Measurements from ENCODE around the gene MYO16.

Gene MYO16

DNA sequence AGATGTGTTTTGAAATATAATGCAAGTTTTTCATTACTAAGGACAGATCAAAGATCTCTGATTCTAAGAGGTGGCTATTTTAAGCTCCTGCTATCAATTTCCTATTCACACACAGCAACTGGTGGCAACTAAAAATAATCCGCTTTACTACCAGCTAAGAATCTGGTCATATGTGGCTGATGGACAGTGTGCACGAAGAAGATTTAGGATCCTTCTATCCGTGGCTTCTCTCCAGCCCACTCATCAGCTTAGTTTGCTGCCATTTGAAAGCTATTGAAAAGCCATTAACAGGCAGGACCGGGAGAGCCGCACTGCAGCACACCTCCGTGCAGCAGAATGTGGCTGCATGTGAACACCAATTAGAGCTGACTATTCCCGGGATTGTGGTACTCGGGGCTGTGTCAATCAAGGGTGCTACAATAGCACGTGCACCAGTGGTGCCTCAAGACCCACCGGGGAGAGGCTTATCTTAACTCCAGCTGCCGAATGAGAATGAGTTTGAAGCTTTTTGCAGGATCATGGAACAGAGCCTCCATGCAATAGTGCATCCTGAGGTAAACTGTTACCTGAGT, at the start of gene MYO16:
TSS of gene MYO16 (plus strand) at position 431 of the 572 bp plus-strand sequence. CDS start 234 bp downstream, outside the sequence.
- no peak within 1 kb of the TSS for H3K4me3 Mint-ChIP-seq
- H3K27ac Mint-ChIP-seq: no peak within 1 kb of the TSS
- DNase-seq (ENCODE audit: low spot score in 2 of 2) (no peak), ATAC-seq (ENCODE audit: low read depth) (no peak)
- no peaks in the 10 kb centered on the region for H3K9me3 Mint-ChIP-seq
- H3K36me3 Mint-ChIP-seq: no peaks in the 10 kb centered on the region
- no peaks in the 10 kb centered on the region for H3K4me1 Mint-ChIP-seq
- H3K27me3 Mint-ChIP-seq: peaks cover 1% of the 10 kb centered on the region

DNA sequence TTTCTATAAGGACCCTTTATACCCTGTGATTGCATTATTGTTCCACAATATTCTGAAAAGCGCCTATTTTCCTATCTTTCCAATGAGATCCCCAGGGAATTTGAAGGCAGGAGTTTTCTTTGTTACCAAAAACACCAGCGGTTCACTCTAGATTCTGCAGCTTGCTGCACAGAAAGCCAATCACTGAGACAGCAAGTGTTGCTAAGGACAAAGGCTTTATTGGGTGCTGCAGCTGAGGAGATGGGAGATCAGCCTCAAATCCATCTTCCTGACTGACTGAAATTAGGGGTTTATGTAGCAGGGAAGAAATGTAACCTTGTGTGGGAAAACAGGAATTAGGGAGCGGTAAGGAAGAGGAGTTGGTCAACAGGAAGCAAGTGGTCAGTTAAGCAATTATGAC, 42.6 kb upstream of the MYO16 start:
- Mint-ChIP-seq H3K9me3 (peaks cover 6% of the 10 kb centered on the region), H3K4me1 (no peaks in the 10 kb centered on the region)

DNA sequence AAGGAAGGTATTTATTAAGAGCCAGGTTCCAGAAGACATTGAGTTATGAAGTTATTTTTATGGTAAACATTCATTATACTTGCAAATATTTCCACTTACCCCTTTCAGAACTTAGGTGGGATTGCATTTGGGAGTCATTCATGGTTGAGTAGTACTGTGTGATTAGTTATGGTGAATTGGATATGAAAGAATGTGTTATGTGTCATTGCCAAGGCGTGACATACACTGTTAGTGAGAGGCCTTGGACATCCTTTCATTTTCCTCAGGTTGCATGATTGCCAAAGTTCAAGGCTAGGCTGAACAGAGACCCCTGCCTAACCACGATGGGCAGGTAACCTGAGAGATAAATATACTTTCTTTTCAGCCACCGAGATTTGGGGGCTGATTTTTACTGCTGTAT, 40.9 kb upstream of the MYO16 start:
- no peaks in the 10 kb centered on the region for H3K36me3 Mint-ChIP-seq
- no peak for ATAC-seq (ENCODE audit: low read depth)
- H3K4me1 Mint-ChIP-seq: no peaks in the 10 kb centered on the region
- no peak overlapping the region for H3K4me3 Mint-ChIP-seq
- peaks cover 3% of the 10 kb centered on the region for H3K27me3 Mint-ChIP-seq
- DNase-seq (ENCODE audit: low spot score in 2 of 2): no peak
- peaks cover 6% of the 10 kb centered on the region for H3K9me3 Mint-ChIP-seq
- no peak overlapping the region for H3K27ac Mint-ChIP-seq

More for the DNA sequence above, 42.6 kb upstream of the MYO16 start:
- ATAC-seq (ENCODE audit: low read depth) (no peak), DNase-seq (ENCODE audit: low spot score in 2 of 2) (no peak)
- Mint-ChIP-seq H3K36me3 (no peaks in the 10 kb centered on the region), H3K27ac (no peak overlapping the region), H3K27me3 (peaks cover 3% of the 10 kb centered on the region), H3K4me3 (no peak overlapping the region)

DNA sequence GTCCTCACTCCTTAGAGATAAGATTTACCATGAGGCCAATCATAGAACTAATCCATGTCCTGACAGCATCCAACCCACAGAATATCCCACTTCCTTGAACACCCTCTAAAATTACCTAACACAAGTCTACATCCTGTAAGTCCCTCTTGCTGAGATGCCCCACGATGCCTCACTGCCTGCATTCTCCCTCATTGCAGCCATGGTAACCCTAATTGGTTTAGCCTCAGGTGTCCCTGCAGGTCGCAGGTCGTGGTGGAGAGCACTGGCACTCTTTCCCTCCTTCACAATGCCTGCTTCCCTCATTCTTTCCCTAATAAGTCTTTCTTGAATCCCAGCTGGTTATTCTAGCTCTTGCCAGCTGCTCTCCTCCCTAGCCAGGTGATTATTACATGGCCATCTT, 35.3 kb upstream of the MYO16 start:
- H3K9me3 Mint-ChIP-seq: peaks cover 1% of the 10 kb centered on the region
- H3K4me1 Mint-ChIP-seq: no peaks in the 10 kb centered on the region
- H3K27me3 Mint-ChIP-seq: peaks cover 3% of the 10 kb centered on the region

DNA sequence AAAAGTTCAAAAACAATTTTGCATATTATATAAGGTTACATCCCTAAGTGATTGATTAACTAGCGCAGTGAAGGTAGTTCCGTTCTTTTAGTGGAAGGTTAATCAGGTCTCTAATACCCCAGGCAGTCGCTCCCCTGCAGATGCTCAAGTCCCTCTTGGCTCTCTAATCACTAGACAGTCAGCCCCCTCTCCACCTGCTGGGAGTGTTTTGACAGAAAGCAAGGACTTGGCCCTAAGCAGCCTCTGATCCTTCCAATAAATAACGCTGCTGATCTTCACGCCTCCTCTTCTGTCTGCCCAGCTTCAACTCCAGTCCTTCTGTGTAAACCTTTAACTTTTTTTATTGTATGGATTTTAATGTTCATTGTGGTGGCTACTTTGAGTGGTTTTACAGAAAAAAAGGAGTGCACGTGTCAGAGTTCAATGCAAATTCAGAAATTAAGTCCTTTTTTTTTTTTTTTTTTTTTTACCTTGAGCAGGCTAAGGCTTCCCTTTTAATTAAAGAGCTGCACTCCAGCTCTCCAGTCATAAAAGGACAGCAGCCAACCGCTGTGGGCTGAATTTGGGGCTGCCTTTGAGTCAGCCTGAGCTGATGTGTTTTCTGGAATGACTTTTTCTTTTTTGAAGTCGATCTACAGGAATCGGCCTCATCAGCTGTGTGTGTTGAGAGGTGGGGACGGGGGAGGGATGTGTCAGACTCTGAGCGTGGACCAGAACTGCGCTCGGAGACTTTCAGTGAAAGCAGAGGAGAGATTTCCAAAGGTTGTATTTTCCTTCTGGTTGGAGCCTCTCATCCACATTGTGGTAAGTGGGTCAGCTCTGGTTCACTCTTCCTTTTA, 33.8 kb upstream of the MYO16 start:
- no peak for ATAC-seq (ENCODE audit: low read depth)

More for the DNA sequence above, 35.3 kb upstream of the MYO16 start:
- ATAC-seq (ENCODE audit: low read depth) (no peak), DNase-seq (ENCODE audit: low spot score in 2 of 2) (no peak)
- Mint-ChIP-seq H3K27ac (no peak overlapping the region), H3K36me3 (no peaks in the 10 kb centered on the region), H3K4me3 (no peak overlapping the region)

DNA sequence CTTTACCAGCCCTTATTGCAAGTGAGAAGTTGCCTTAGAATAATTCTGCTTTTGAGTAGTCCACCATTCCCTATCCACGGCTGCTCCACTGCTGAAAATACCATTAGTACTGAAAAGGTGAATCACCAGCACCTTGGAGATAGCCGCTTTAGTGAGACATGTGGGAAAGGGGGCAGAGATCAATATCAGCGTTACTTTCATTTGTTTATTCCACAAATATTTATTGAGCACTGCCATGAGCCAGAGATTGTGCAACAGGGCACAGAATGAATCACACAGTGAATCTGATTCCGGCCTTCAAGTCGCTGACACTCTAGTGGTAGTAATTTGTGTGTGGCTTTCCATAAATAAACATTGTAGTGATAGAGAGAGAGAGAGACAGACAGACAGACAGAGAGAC, 31.5 kb upstream of the MYO16 start:
- Mint-ChIP-seq H3K9me3 (peaks cover 3% of the 10 kb centered on the region), H3K4me3 (no peak overlapping the region), H3K36me3 (no peaks in the 10 kb centered on the region), H3K27ac (no peak overlapping the region), H3K27me3 (no peaks in the 10 kb centered on the region), H3K4me1 (no peaks in the 10 kb centered on the region)
- no peak for DNase-seq (ENCODE audit: low spot score in 2 of 2)
- no peak for ATAC-seq (ENCODE audit: low read depth)

More for the DNA sequence above, 33.8 kb upstream of the MYO16 start:
- Mint-ChIP-seq H3K4me3 (no peak overlapping the region), H3K9me3 (peaks cover 1% of the 10 kb centered on the region), H3K27me3 (no peaks in the 10 kb centered on the region), H3K27ac (no peak overlapping the region), H3K36me3 (no peaks in the 10 kb centered on the region), H3K4me1 (no peaks in the 10 kb centered on the region)
- no peak for DNase-seq (ENCODE audit: low spot score in 2 of 2)

DNA sequence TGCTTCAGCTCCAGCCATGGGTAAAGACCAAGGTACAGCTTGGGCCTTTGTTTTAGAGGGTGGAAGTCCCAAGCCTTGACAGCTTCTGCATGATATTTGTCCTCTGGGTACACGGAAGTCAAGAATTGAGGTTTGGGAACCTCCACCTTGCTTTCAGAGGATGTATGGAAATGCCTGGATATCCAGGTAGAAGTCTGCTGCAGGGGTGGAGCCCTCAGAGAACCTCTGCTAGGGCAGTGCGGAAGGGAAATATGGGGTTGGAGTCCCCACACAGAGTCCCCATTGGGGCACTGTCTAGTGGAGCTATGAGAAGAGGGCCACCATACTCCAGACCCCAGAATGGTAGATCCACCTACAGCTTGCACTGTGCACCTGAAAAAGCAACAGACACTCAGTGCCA, 23.0 kb upstream of the MYO16 start:
- H3K27ac Mint-ChIP-seq: no peak overlapping the region
- H3K36me3 Mint-ChIP-seq: no peaks in the 10 kb centered on the region
- DNase-seq (ENCODE audit: low spot score in 2 of 2) (no peak), ATAC-seq (ENCODE audit: low read depth) (no peak)
- H3K4me1 Mint-ChIP-seq: no peaks in the 10 kb centered on the region
- peaks cover 8% of the 10 kb centered on the region for H3K9me3 Mint-ChIP-seq
- no peaks in the 10 kb centered on the region for H3K27me3 Mint-ChIP-seq
- H3K4me3 Mint-ChIP-seq: no peak overlapping the region

DNA sequence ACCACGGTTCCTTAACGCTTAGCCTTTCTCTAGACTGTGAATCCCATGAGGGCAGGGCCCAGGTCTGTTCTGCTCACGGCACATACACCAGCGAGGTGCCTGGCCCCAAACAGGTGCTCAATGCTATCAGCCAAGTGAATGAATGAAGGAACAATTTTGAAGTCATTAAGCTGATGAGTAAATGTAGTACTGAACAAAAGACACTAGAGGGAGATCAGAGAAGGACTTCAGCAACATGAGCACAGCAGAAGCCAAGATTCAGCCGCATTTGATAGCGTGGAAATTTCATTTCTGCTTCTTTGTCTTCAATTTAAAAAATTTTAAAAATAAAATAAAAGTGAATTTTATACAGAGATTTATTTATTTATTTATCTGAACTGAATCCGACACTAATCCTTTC, 20.1 kb upstream of the MYO16 start:
- peaks cover 5% of the 10 kb centered on the region for H3K9me3 Mint-ChIP-seq
- H3K27ac Mint-ChIP-seq: no peak overlapping the region
- no peak overlapping the region for H3K4me3 Mint-ChIP-seq
- no peaks in the 10 kb centered on the region for H3K27me3 Mint-ChIP-seq
- DNase-seq (ENCODE audit: low spot score in 2 of 2) (no peak), ATAC-seq (ENCODE audit: low read depth) (no peak)
- H3K4me1 Mint-ChIP-seq: no peaks in the 10 kb centered on the region
- H3K36me3 Mint-ChIP-seq: no peaks in the 10 kb centered on the region

DNA sequence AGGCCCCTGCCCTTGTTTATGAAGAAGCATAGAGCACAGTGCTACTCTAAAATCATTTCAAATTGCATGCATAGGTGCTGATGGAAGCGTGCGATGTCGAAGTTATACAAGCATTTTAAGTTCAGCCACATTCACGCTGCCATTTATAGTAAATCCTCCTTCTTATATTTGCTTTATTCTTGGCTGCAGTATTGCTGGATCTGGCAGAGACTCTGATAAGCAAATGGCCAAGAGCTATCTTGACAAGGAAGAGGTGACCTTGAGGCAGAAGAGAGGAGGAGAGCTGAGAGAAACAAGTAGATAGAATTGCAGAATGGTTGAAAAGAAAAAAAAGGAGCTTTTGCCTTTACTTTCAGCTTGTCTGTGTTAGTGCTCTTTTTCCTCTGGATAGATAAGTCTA, 18.9 kb upstream of the MYO16 start:
- Mint-ChIP-seq H3K9me3 (peaks cover 5% of the 10 kb centered on the region), H3K27me3 (no peaks in the 10 kb centered on the region), H3K27ac (no peak overlapping the region), H3K36me3 (no peaks in the 10 kb centered on the region), H3K4me3 (no peak overlapping the region), H3K4me1 (no peaks in the 10 kb centered on the region)
- DNase-seq (ENCODE audit: low spot score in 2 of 2) (no peak), ATAC-seq (ENCODE audit: low read depth) (no peak)

DNA sequence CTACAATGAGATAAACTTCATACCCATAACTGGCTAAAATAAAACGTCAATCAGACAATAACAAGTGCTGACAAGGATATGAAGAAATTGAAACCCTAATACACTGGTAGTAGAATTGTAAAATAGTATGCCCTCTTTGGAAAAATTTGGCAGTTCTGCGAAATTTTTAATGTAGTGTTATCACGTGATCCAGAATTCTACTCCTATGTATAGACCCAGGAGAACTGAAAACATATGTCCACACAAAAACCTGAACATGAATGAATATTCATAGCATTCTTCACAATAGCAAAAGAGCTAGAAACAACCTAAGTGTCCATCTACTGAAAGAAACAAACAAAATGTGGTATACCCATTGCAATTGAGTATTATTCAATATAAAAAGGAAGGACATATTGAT, 14.2 kb upstream of the MYO16 start:
- Mint-ChIP-seq H3K9me3 (peaks cover 1% of the 10 kb centered on the region), H3K4me1 (no peaks in the 10 kb centered on the region), H3K27me3 (no peaks in the 10 kb centered on the region), H3K36me3 (no peaks in the 10 kb centered on the region), H3K4me3 (no peak overlapping the region), H3K27ac (no peak overlapping the region)
- DNase-seq (ENCODE audit: low spot score in 2 of 2): no peak
- ATAC-seq (ENCODE audit: low read depth): no peak

DNA sequence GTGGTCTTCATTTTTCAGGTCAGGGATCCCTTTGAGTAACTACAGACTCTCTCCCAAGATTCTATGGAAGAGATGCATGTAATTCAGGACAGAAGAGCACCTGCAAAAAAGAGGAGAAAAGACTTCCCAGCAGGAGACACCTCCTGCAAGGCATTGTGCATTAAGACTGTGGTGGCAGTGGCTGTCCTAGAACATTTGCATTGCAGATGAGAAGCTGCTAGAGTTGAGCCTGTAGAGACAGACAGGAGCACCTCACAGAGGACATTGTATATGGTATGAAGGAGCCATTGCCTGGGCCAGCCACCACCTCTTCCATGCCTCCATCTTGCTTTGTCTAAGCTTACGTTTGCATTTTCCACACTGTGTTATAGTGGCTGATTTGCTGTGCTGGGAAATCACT, 11.2 kb upstream of the MYO16 start:
- Mint-ChIP-seq H3K4me1 (no peaks in the 10 kb centered on the region), H3K4me3 (no peak overlapping the region), H3K27me3 (peaks cover 4% of the 10 kb centered on the region), H3K9me3 (peaks cover 5% of the 10 kb centered on the region), H3K36me3 (no peaks in the 10 kb centered on the region), H3K27ac (no peak overlapping the region)
- ATAC-seq (ENCODE audit: low read depth) (no peak), DNase-seq (ENCODE audit: low spot score in 2 of 2) (no peak)

DNA sequence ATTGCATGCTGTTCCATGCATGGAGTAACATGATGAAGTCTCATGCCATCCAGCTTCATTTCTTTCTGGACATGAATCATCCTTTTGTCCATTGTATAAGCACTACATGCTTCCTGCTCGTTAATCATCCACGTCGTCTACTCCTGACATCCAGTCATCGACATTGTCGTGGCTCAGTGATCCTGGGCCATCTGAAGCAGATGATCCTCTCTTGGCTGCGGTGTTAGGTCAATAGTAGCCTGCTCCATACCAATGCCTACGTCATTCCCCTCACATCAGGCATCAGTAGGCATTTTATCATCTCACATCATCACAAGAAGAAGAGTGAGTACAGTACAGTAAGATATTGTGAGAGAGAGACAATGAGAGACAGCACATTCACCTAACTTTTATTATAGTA, 7.9 kb upstream of the MYO16 start:
- no peak for ATAC-seq (ENCODE audit: low read depth)
- Mint-ChIP-seq H3K9me3 (peaks cover 5% of the 10 kb centered on the region), H3K4me1 (no peaks in the 10 kb centered on the region), H3K4me3 (no peak overlapping the region), H3K27me3 (peaks cover 4% of the 10 kb centered on the region), H3K36me3 (no peaks in the 10 kb centered on the region), H3K27ac (no peak overlapping the region)
- no peak for DNase-seq (ENCODE audit: low spot score in 2 of 2)

DNA sequence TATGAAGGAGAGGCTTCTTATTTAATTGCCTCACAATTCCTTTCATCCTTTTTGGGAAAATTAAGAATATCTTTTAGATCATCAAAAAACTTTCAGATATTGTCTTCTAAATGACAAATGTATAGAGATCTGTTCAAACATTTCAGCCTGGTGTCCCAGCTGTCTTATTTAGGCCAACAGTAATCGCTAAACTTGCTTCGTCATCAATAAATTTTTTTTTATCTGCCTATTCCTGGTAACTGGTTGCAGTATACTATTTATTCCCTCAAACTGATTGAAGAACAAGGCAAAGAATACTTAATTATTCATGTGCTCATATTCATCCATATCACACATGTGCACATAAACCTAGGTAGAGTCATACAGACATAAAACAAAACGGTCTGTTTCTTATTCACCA, 5.3 kb upstream of the MYO16 start:
- H3K27me3 Mint-ChIP-seq: peaks cover 4% of the 10 kb centered on the region
- no peak for DNase-seq (ENCODE audit: low spot score in 2 of 2)
- no peak overlapping the region for H3K27ac Mint-ChIP-seq
- no peaks in the 10 kb centered on the region for H3K4me1 Mint-ChIP-seq
- ATAC-seq (ENCODE audit: low read depth): no peak
- H3K9me3 Mint-ChIP-seq: peaks cover 5% of the 10 kb centered on the region
- no peak overlapping the region for H3K4me3 Mint-ChIP-seq
- no peaks in the 10 kb centered on the region for H3K36me3 Mint-ChIP-seq

DNA sequence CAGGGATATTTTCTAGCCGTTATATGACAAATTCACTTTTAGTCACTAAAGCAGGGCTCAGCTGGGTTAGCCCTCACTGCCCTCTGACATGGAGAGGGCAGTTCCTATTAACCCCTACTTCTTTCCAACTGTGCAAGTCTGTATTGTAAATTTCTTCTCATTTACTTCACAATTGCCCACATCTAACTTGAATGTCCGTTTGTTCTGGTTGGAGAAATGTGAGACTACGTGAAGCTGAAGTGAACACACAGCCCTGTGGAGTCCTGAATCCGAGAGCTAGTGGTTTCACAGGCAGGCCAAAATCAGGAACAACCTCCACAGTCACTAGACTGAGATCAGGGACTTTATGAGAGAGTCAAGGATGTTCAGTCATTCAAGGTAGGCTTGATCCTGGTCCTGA, 4.4 kb upstream of the MYO16 start:
- no peak overlapping the region for H3K4me3 Mint-ChIP-seq
- H3K27ac Mint-ChIP-seq: no peak overlapping the region
- no peaks in the 10 kb centered on the region for H3K4me1 Mint-ChIP-seq
- H3K9me3 Mint-ChIP-seq: peaks cover 4% of the 10 kb centered on the region
- no peak for ATAC-seq (ENCODE audit: low read depth)
- no peak for DNase-seq (ENCODE audit: low spot score in 2 of 2)
- peaks cover 4% of the 10 kb centered on the region for H3K27me3 Mint-ChIP-seq
- no peaks in the 10 kb centered on the region for H3K36me3 Mint-ChIP-seq

DNA sequence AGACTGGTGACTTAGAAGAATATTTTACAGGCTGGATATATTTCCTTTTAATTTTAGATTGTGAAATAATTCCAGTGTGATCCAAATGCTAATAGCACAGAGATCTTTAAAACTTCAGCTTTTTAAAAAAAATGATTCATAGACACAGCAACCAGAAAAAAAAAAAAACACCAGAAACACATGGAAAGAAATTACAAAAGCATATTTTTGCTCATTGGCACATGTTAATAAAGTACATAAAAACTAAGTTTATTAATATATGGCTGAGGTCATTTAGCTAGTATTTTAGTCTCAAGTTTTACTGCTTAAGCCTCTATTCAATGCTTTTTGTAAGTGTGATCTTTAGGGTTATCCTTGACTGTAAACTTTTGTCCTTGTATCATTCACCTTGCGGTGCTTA, 577 bp downstream of the MYO16 start:
- ATAC-seq (ENCODE audit: low read depth) (no peak), DNase-seq (ENCODE audit: low spot score in 2 of 2) (no peak)
- Mint-ChIP-seq H3K4me1 (no peaks in the 10 kb centered on the region), H3K4me3 (no peak overlapping the region), H3K27ac (no peak overlapping the region), H3K36me3 (no peaks in the 10 kb centered on the region), H3K9me3 (no peaks in the 10 kb centered on the region), H3K27me3 (peaks cover 1% of the 10 kb centered on the region)
